Measurements from ENCODE around the gene DGKI. TPM values are rescaled to one million over a fixed set of nuclear protein-coding genes. Genes with fewer than 3 reads are reported as not detected.

The DGKI gene
- total RNA-seq, 1 donor from 2014 or later = 1.3 TPM

DNA sequence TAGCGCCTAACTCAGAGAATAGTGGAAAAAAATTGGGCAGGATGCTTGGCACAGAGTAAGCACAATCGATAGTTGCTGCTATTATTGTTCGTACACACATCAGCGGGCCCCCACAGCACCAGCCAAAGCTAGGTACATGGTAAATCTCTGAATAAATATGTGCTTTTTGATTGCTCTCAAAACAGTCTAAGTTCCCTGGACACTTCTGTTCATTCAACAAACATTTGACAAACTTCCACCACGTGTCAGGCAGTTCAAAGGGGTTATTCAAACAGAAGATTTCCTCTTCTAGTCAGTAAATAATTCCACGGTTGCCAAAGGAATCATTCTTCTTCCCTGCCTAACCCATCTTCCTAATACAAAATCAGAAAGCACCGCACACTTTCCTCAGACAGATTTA, 150.8 kb downstream of the DGKI start:
- H3K36me3 ChIP-seq = no peaks in the 10 kb centered on the region
- TF ChIP-seq, protein P1, sequence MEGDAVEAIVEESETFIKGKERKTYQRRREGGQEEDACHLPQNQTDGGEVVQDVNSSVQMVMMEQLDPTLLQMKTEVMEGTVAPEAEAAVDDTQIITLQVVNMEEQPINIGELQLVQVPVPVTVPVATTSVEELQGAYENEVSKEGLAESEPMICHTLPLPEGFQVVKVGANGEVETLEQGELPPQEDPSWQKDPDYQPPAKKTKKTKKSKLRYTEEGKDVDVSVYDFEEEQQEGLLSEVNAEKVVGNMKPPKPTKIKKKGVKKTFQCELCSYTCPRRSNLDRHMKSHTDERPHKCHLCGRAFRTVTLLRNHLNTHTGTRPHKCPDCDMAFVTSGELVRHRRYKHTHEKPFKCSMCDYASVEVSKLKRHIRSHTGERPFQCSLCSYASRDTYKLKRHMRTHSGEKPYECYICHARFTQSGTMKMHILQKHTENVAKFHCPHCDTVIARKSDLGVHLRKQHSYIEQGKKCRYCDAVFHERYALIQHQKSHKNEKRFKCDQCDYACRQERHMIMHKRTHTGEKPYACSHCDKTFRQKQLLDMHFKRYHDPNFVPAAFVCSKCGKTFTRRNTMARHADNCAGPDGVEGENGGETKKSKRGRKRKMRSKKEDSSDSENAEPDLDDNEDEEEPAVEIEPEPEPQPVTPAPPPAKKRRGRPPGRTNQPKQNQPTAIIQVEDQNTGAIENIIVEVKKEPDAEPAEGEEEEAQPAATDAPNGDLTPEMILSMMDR (IDR thresholded peaks at IDR 0.05; ENCODE audit: borderline replicate concordance) = no peak
- H3K27me3 ChIP-seq (ENCODE audit: low read depth) = no peaks in the 10 kb centered on the region
- no peak overlapping the region for H3K4me3 ChIP-seq
- H3K27ac ChIP-seq (replicated peaks) = no peak overlapping the region
- no peaks in the 10 kb centered on the region for H3K4me1 ChIP-seq
- no peak for DNase-seq
- H3K9me3 ChIP-seq (replicated peaks) = no peaks in the 10 kb centered on the region
- intact Hi-C loops (cut with micrococcal nuclease) = no loop called here

GRCh38 chr7:137695494-137695893, 151.3 kb downstream of the DGKI start:
- no peaks in the 10 kb centered on the region for H3K9me3 ChIP-seq (replicated peaks)
- no peak overlapping the region for H3K27ac ChIP-seq (replicated peaks)
- intact Hi-C loops (cut with micrococcal nuclease) = no loop called here
- no peaks in the 10 kb centered on the region for H3K36me3 ChIP-seq
- DNase-seq = no peak
- no peak overlapping the region for H3K4me3 ChIP-seq
- H3K4me1 ChIP-seq = no peaks in the 10 kb centered on the region
- H3K27me3 ChIP-seq (ENCODE audit: low read depth) = no peaks in the 10 kb centered on the region
- TF ChIP-seq, protein P1 (IDR thresholded peaks at IDR 0.05; ENCODE audit: borderline replicate concordance) = no peak

DNA sequence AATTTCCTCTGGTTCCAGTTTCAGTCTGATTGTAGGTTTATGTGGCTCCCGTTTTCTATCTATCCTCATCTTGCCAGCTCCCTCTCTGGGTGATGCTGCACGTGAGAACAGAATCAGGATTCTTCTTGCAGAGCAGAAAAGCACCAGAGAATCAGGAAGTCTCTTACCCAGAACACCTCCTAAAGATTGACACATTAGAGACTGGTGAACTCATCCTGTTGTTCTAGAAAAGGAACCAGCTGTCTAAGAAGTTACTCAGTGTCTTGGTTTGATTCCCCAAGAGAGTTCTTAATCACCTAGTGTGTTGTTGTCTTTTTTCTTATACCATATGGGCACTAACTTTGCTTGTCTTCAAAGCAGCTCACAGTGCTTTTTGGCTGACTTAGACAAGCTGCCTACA, 152.4 kb downstream of the DGKI start:
- Histone ChIP-seq H3K4me1 (no peaks in the 10 kb centered on the region), H3K36me3 (no peaks in the 10 kb centered on the region), H3K9me3 (replicated peaks) (no peaks in the 10 kb centered on the region), H3K27me3 (ENCODE audit: low read depth) (no peaks in the 10 kb centered on the region), H3K27ac (replicated peaks) (no peak overlapping the region), H3K4me3 (no peak overlapping the region)
- TF ChIP-seq, protein P1 (IDR thresholded peaks at IDR 0.05; ENCODE audit: borderline replicate concordance) = no peak
- DNase-seq = no peak
- intact Hi-C loops (cut with micrococcal nuclease) = no loop called here

- H3K27ac ChIP-seq (replicated peaks) = no peak overlapping the region
- no peaks in the 10 kb centered on the region for H3K36me3 ChIP-seq
- intact Hi-C loops (cut with micrococcal nuclease) = no loop called here
- H3K9me3 ChIP-seq (replicated peaks) = no peaks in the 10 kb centered on the region
- no peaks in the 10 kb centered on the region for H3K4me1 ChIP-seq
- TF ChIP-seq, protein P1 (IDR thresholded peaks at IDR 0.05; ENCODE audit: borderline replicate concordance) = no peak
- H3K4me3 ChIP-seq = no peak overlapping the region
- DNase-seq = no peak
- no peaks in the 10 kb centered on the region for H3K27me3 ChIP-seq (ENCODE audit: low read depth)
These were observed 154.4 kb downstream of the DGKI start for GRCh38 chr7:137692399-137692798.

DNA sequence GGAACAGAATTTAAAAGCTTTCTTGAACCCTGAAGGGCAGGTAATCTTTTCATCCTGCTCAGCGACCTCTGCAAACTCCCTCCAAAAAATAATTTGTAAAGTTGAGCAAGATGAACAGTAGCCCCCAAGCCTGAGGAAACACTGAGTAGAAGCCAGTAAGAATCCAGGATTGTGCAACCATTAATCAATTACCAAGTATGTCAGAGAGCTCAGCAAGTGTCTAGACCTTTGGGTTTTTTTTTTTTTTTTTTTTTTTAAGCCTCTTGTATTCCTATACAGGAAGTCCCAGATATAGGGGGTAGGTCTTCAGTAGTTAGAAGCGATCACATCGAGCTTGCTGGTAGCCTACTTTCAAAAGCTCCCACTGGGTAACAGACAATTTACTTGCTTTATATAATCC, 155.2 kb downstream of the DGKI start:
- intact Hi-C loops (cut with micrococcal nuclease) = no loop called here
- H3K9me3 ChIP-seq (replicated peaks) = no peaks in the 10 kb centered on the region
- H3K27me3 ChIP-seq (ENCODE audit: low read depth) = no peaks in the 10 kb centered on the region
- no peaks in the 10 kb centered on the region for H3K4me1 ChIP-seq
- H3K27ac ChIP-seq (replicated peaks) = no peak overlapping the region
- TF ChIP-seq, protein P1 (IDR thresholded peaks at IDR 0.05; ENCODE audit: borderline replicate concordance) = no peak
- H3K36me3 ChIP-seq = no peaks in the 10 kb centered on the region
- no peak for DNase-seq
- no peak overlapping the region for H3K4me3 ChIP-seq

DNA sequence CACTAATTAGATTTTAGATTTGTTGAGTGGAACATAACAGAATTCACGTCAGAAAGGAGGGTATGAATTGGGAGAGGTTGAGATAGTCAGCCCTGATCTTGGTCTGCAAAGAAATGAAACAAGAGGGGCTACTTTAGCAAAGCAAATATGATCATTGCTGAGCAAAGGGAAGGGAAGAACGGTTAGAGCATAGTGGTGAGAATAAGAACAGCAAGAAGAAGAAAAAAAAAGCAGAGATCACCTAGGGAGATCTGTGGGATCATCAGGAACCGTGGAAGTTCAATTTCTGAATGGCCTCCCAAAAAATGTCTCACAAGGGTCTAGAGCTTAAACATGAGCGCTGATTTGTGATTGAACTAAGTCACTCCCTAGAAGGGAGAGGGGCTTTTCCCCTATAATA, 156.1 kb downstream of the DGKI start:
- no peak for DNase-seq

More for the DNA sequence above, 156.1 kb downstream of the DGKI start:
- Histone ChIP-seq H3K4me1 (no peaks in the 10 kb centered on the region), H3K9me3 (replicated peaks) (no peaks in the 10 kb centered on the region), H3K27ac (replicated peaks) (no peak overlapping the region), H3K4me3 (no peak overlapping the region), H3K36me3 (no peaks in the 10 kb centered on the region), H3K27me3 (ENCODE audit: low read depth) (no peaks in the 10 kb centered on the region)
- TF ChIP-seq, protein P1 (IDR thresholded peaks at IDR 0.05; ENCODE audit: borderline replicate concordance) = no peak
- intact Hi-C loops (cut with micrococcal nuclease) = no loop called here

All from left ventricle myocardium inferior (tissue), 1 donor.